Smooth muscle cell (in vitro differentiated cells): ENCODE results near the gene DCLK1. TPM values are rescaled to one million over a fixed set of nuclear protein-coding genes. Genes with fewer than 3 reads are reported as not detected.

Source experiments
- DNase-seq: peaks from one replicate; lab custom pipeline; 2025; ENCODE audit not compliant: unreplicated experiment; lab: John Stamatoyannopoulos, UW
- H2AFZ ChIP-seq: fragments of 200-600 bp; sonication (generic); 2 replicates; pipeline ENCODE4 v1.6.0; 2016; ENCODE audit warnings: antibody characterized with exemption, low read depth, mild to moderate bottlenecking
- H3F3A ChIP-seq: fragments of 200-600 bp; sonication (generic); 2 replicates; pipeline ENCODE4 v1.6.0; 2017; ENCODE audit warnings: antibody characterized with exemption, low read depth
- H3K27ac ChIP-seq: fragments of 200-600 bp; sonication (generic); 2 replicates; pipeline ENCODE4 v1.5.1; 2016; ENCODE audit warnings: low read depth, mild to moderate bottlenecking
- H3K27me3 ChIP-seq: fragments of 200-600 bp; sonication (generic); 2 replicates; pipeline ENCODE4 v1.6.1; 2016; ENCODE audit warnings: low read depth, mild to moderate bottlenecking
- H3K36me3 ChIP-seq: fragments of 200-600 bp; sonication (generic); 2 replicates; pipeline ENCODE4 v1.5.1; 2016; ENCODE audit warnings: low read depth
- H3K4me1 ChIP-seq: fragments of 200-600 bp; sonication (generic); 2 replicates; pipeline ENCODE4 v1.5.1; 2016; ENCODE audit warnings: low read depth
- H3K4me2 ChIP-seq: fragments of 200-600 bp; sonication (generic); 2 replicates; pipeline ENCODE4 v1.6.0; 2016; ENCODE audit warnings: mild to moderate bottlenecking
- H3K4me3 ChIP-seq: fragments of 200-600 bp; sonication (generic); 2 replicates; pipeline ENCODE4 v1.5.1; 2016; ENCODE audit warnings: mild to moderate bottlenecking
- H3K79me2 ChIP-seq: fragments of 200-600 bp; sonication (generic); 2 replicates; pipeline ENCODE4 v1.6.0; 2016; ENCODE audit warnings: low read depth, mild to moderate bottlenecking
- H3K9ac ChIP-seq: fragments of 200-600 bp; sonication (generic); 2 replicates; pipeline ENCODE4 v1.6.0; 2016; ENCODE audit warnings: low read depth
- H3K9me3 ChIP-seq: fragments of 200-600 bp; sonication (generic); replicated peaks from 2 replicates; pipeline ENCODE4 v1.5.1; 2016; ENCODE audit warnings: low read depth
- H4K20me1 ChIP-seq: fragments of 200-600 bp; sonication (generic); 2 replicates; pipeline ENCODE4 v1.6.0; 2016; ENCODE audit warnings: low read depth
- CTCF ChIP-seq: fragments of 200-600 bp; sonication (generic); IDR thresholded peaks from 2 replicates; pipeline ENCODE4 v1.5.1; 2017; ENCODE audit warnings: borderline replicate concordance, mild to moderate bottlenecking, antibody characterized with exemption; ENCODE audit not compliant: insufficient read depth, poor library complexity, severe bottlenecking
- WGBS: methylation state at CpG from one replicate; pipeline ENCODE4 v1.1.7; 2016; ENCODE audit warnings: low lambda C conversion rate; 5-methylcytosine and 5-hydroxymethylcytosine counted together
- polyA plus RNA-seq: library from polyadenylated mRNA; unstranded; fragments of >200 nt; fragmentation: Nextera tagmentation; extraction: Ambion mirVana; gene quantifications from 2 replicates; pipeline ENCODE4 v1.2.1, GENCODE V29; 2016
- total RNA-seq: library from RNA; depleted of rRNA; stranded (reverse); fragments of >200 nt; gene quantifications from 2 replicates; pipeline ENCODE4 v1.2.3, GENCODE V29; 2014

Gene DCLK1
- total and polyA plus RNA-seq, 2 experiments from 2014 or later, result 0.72 TPM; not detected in 1

DNA sequence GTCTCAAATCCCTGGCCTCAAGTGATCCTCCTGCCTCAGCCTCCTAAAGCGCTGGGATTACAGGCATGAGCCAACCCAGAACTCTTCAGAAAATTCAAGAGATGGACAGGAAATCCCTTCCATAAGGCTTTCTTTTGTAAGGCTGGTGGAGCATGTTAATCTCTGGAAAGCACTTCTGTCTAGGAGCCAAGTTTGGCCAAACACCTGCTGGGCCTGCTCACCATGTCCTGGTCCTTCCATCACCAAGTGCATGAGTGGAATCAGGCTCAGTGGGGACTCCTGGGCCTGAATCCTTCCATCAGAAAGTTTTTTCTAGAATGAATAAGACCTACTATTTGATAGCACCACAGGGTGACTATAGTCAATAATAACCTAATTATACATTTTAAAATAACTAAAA lies 148.0 kb downstream of the DCLK1 start:
- Histone ChIP-seq H3K4me1 (peaks cover 9% of the 10 kb centered on the region), H3K79me2 (no peaks in the 10 kb centered on the region), H3K36me3 (no peaks in the 10 kb centered on the region), H3K4me2 (no peak overlapping the region), H3K9ac (no peak overlapping the region), H3K4me3 (no peak overlapping the region), H3K27ac (no peak overlapping the region), H3K27me3 (no peaks in the 10 kb centered on the region), H2AFZ (no peak overlapping the region), H3F3A (no peaks in the 10 kb centered on the region), H4K20me1 (no peaks in the 10 kb centered on the region), H3K9me3 (no peaks in the 10 kb centered on the region)
- no peak for DNase-seq
- WGBS, result 92% methylated on average over 1 of the region's 1 CpG
- TF ChIP-seq CTCF, result no peak

DNA sequence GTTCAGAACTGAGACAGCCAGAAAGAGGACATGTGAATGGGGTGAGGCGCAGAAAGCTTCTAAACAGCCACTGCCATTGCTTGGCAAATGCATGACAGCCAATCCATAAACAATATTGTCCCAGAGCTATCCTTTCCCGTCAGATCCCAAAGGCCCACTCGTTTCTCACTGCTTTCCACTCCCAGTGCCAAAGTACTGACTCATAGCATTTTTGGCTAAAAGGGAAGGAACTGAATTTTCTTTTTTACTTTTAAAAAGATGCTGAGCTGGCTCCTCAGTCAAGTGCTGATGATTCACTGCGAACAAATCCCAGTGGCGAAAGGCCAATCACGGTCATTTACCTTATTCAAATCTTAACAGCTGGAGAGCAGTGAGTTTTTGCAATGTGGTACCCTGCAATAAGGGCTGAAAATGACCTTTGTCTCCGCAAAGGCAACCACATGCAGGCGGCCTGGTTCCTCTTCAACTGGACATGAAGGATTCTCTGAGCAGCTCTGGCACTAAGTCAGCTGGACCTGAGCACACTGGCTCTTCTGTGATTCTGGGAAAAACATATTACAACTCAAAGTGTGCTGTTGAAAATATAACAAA lies 151.7 kb downstream of the DCLK1 start:
- Histone ChIP-seq H3K36me3 (no peaks in the 10 kb centered on the region), H3K79me2 (no peaks in the 10 kb centered on the region)

DNA sequence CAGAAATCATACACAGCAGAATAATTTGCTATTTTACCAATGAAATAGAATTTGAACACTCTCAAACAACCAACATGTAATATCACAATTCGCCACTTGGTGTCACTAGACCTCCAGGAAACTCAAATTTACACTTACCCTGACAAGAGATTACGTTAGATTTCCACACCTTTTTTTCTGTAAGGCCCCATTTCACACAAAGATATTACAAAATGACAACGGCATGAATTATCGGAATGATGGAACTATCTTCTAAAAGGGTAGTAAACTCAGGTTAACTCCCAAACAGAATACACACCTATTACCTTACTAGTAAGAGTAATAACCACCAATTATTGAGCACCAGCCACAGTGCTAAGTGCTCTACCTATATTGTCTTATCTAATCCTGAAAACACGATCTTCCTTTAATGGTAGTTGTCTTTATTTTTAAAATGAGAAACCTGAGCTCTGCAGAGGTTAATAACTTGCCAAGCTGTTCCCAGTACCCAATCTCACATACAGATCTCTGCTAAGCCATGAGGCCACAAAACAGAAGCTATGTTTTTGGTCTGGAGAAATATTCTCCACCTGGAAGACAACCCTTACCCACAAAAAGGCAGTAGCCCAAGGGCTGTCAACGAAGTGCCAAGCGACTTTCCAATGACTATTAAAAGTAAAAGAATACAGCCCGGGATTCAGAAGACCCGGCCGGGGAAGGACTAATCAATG lies 152.4 kb downstream of the DCLK1 start:
- Histone ChIP-seq H3K27me3 (no peaks in the 10 kb centered on the region), H3K9ac (no peak overlapping the region), H4K20me1 (no peaks in the 10 kb centered on the region), H3K36me3 (no peaks in the 10 kb centered on the region), H3K9me3 (no peaks in the 10 kb centered on the region), H3K27ac (peak overlapping the region; percentile 48), H3K4me3 (no peak overlapping the region), H3F3A (no peaks in the 10 kb centered on the region), H2AFZ (no peak overlapping the region), H3K79me2 (no peaks in the 10 kb centered on the region), H3K4me1 (peaks cover 6% of the 10 kb centered on the region), H3K4me2 (peak overlapping the region; percentile 12)
- WGBS, result 51% methylated on average over 10 of the region's 10 CpGs
- TF ChIP-seq CTCF, result peak; percentile 87
- DNase-seq, result no peak

More for the DNA sequence above, 151.7 kb downstream of the DCLK1 start:
- 52% methylated on average over 8 of the region's 8 CpGs for WGBS
- H3F3A ChIP-seq, result no peaks in the 10 kb centered on the region
- DNase-seq, result no peak
- peaks cover 6% of the 10 kb centered on the region for H3K4me1 ChIP-seq
- TF ChIP-seq CTCF, result no peak
- no peak overlapping the region for H3K9ac ChIP-seq
- H4K20me1 ChIP-seq, result no peaks in the 10 kb centered on the region
- no peaks in the 10 kb centered on the region for H3K27me3 ChIP-seq
- H2AFZ ChIP-seq, result no peak overlapping the region
- no peak overlapping the region for H3K4me3 ChIP-seq
- H3K27ac ChIP-seq, result peak overlapping the region; percentile 48
- H3K4me2 ChIP-seq, result peak overlapping the region; percentile 12
- H3K9me3 ChIP-seq, result no peaks in the 10 kb centered on the region
